Amniotic epithelial cell (primary cell): ENCODE data around the gene ZDHHC14.
"Not testable (repeated sequence)": the region's sequence is repeated elsewhere in the genome, so short reads cannot be mapped to it uniquely, and the experiment has no call there.

Experiments used
- DNase-seq: peaks from one replicate; pipeline ENCODE4 v3.0.0-alpha.2; 2010; ENCODE audit warnings: low read depth

The ZDHHC14 gene

DNA sequence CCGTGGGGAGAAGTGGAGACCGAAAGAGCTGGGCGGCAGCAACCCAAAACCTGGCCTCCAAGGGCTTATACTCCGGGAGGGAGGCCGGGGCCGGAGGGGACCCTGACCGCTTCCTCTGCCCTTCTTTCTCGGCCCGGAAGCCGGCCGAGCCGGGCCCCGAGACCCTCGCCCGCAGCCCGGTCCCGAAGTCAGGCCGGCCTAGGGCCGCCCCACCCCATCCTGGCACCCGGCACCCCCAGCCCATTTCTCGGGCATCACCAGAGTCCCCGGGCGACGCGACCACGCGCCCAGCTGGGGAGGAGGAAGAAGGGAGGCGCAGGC lies 572 bp upstream of the ZDHHC14 start:
- DNase-seq, result no peak

DNA sequence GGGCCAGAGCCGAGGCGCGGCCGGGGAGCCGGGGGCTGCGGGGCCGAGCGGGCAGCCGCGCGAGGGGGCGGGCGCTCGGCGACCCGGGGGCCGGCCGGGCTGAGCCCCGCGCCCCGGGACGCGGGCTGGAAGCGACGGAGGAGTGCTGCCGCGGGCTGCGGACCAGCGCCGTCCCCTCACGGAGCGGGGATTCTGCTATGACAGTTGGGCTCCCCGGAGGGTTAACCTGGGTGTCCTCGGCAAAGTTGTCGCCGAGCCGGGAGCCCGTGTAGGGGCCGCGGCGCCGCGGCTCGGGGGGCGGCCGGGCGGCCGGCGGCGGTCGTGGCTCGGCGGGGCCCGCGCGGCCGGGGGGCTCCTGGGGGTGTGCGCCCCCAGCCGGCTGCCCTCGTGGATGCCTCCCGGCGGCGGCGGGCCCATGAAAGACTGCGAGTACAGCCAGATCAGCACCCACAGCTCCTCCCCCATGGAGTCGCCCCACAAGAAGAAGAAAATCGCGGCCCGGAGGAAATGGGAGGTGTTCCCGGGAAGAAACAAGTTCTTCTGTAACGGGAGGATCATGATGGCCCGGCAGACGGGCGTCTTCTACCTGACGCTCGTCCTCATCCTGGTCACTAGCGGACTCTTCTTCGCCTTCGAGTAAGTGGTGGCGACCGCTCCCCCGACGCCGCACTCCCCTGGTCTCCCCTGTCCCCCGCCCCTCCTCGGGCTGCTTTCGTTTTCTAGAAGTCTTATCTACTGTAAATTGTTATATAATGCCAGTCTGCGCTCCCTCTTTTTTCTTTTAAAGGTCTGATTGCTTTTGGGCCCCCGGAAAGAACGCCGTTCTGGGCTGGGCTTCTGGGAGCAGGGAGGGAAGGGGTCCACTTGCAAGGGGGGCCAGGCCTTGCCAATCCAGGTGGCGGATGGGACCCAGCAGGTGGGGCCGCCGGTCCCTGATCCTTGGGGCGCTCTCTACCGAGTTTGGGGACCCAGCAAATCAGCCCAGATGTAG lies 936 bp downstream of the ZDHHC14 start:
- DNase-seq, result peak; percentile 26

DNA sequence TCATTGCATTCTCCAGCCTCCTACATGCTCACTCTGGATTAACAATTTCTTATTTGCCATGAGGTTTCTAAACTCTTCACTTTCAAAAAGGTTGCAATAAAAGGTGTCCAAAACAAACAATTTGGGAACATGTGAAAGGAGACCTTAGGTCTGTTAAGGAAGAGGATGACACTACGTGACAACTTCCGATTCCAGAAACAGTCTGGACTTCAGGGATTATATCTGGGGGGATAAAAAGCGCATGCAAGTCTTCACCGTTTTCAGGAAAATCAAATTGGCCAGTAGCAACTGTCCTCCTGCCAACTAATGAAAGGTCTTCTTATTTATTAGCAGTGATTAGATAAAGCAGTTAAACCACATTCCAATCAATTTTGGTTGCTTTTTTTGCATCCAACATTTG lies 1.8 kb downstream of the ZDHHC14 start:
- no peak for DNase-seq

DNA sequence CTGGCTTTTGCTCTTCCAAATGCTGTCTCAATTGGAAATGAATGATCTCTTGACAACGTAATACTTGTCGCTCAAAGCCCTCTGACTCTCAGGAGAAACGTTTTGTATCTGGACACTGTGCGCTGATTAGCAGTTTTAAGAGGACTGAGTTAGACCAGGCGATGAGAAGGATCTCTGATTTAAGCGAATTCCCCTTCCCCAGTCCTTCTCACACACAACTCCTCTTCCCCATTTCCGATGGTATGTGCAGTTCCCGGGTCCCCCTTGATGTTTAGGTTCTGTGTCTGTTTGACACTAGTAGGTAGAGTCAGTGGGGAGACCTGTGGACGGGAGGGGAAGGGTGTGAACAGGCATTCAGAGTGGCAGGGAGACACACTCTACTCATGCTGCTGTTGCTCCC lies 2.5 kb downstream of the ZDHHC14 start:
- DNase-seq, result no peak

DNA sequence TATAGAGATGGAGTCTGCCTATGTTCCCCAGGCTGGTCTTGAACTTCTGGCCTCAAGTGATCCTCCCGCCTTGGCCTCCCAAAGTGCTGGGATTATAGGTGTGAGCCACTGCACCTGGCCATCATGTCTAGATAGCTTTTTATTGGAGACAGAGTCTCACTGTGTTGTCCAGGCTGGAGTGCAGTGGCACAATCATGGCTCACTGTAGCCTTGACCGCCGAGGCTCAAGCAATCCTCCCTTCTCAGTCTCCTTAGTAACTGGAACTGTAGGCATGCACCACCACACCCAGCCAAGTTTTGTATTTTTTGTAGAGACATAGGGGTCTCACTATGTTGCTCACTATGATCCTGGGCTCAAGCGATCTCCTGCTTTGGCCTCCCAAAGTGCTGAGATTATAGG lies 4.0 kb downstream of the ZDHHC14 start:
- DNase-seq, result not testable (repeated sequence)

DNA sequence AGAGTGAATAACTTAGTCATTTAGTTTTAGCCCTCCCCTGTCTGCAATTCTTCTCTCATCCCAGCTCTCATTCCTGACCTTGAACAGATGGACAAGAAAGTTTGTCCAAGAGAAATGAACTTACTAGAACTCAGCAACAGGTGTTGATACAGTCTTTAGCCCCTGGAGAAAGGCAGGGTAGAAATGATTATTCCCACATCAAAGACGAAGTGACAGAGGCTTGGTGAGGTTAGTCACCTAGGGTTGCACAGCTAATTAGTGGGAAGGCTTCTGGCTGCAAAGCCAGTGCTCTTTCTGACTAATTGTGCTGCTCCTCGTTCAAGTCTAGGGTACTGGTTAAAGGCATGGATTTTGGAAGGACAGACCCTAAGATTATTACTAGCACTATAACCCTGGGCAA lies 4.5 kb downstream of the ZDHHC14 start:
- no peak for DNase-seq

DNA sequence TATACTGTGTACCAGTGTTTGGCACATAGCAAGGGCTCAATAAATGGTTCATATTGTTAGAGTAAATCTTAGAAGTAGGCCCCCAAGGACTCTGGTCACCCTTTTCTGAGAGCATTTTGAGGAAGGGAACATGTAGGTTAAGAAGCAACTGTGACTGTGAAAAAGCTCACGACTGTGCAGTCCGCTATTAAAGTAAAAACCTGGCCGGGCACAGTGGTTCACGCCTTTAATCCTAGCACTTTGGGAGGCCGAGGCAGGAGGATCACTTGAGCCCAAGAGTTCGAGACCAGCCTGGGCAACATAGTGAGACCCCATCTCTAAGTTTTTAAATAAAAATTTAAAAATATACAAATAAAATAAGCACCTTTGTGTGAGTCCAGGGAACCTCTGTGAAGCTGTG lies 5.0 kb downstream of the ZDHHC14 start:
- no peak for DNase-seq

DNA sequence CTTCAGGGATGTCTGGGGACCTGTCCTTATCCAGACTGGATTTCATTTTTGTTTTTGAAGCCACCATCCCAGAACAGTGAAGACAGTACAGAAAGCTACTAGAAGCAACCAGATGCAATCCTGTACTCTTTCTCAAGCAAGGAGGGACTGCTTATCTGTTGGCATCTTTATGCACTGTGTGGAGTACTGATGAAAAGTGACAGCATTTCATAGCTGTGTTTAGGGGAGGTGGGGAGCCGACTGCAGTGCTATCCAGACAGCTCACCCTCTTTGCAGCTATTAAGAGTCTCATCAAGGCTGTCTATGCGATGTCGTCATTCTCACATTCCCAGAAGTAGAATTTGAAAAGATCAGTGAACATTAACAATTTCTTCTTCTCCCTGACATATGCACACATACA lies 5.5 kb downstream of the ZDHHC14 start:
- no peak for DNase-seq

DNA sequence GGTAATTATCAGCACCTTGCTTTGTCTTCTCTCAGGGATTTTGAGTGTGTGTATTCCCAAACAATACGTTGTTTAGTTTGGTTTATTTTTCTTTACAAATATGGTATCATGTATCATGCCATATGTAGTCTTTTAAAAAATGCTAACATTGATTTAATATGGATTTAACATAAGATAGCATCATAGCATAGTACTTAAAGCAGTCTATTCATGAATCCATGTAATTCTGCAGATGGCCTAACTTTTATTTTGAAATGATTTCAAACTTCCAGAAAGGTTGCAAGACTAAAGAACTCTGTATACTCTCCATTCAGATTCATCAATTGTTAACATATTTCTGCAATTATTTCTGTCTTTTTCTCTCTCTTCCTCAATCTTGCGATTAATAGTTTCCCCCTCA lies 7.9 kb downstream of the ZDHHC14 start:
- no peak for DNase-seq

DNA sequence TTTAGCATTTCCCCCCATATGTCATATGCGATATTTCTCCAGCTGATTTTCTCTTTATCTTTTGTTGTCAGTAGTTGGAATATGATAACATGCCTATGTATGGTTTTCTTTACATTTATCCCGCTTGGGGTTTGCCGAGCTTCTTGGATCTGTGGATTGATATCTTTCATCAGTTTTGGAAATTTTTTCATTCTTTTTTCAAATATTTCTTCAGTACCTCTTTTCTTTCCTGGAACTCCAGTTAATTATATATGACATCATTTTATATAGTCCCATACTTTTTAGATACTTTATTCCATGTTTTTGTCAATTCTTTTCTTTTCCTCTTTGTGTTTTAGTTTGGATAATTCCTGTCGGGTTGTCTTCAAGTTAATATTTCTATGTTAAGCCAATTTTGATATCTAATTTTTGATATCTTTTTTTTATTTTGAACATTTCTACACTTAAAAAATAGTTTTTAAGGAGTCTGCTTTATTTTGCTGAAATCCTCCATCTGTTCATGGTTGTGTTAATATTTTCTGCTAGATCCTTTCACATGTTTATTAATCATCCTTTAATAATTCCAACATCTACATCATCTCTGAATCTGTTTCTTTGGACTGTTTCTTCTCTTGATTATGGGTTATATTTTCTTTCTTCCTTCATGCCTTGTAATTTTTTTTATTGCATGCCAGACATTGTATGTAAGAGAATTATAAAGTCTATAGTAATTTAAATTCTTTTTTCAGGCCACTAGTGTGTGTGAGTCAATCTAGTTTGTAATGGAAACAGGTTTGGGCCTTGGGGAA lies 9.5 kb downstream of the ZDHHC14 start:
- no peak for DNase-seq

DNA sequence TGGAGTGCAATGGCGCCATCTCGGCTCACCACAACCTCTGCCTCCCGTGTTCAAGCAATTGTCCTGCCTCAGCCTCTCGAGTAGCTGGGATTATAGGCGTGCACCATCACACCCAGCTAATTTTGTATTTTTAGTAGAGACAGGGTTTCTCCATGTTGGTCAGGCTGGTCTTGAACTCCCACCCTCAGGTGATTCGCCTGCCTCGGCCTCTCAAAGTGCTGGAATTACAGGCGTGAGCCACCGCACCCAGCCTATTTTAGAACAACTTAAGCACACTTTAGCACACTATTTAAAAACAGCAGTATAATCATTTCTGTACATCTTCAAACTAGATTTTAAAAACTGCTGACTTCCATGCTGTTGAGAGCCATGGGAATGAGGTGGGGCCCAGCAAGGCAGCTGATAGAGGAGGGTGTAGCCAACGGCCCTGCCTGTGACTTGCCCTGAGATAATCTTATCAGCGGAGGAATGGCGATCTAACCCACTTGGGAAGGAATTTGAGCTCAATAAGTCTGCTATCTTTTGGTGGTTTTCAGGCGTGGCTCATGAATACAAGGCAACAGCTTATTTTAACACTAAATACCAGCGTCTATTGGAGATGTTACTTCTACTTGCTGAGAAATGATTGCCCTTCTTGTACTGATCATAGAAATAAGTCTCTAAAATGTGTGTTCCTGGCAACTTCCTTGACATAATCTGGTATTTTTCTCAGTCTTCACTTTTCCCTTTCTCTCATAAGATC lies 12.1 kb downstream of the ZDHHC14 start:
- DNase-seq, result peak; percentile 74

DNA sequence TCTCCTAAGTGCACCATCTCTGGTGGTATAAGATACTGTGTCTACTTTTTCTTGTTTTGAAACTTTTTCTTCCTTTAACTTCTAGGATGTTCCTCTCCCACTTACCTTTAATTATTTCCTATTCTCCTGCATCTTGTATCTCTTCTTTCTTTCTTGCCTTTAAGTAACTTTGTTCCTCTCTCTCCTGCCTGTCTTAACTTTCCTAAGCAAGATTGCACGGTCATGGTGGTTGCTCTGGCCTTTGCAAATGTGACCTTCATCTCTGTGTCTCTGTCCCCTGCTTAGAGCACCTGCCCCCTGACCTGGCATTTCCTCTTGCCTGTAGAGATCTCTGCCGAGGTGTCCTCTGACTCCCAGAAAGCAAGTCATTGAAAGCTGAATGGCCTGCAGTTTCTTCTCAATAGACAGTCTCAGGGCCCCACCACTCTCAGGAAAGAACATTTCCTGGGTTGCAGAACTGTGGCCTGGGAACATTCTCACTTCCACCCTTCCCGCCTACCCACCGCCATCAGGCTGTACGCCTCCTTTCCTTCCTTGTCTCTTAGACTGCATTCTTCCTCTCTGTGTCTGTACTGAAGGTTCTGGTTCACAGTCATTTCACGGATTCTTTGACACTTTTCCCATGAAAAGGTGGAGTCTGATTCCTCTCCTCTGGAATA lies 12.8 kb downstream of the ZDHHC14 start:
- DNase-seq, result no peak

DNA sequence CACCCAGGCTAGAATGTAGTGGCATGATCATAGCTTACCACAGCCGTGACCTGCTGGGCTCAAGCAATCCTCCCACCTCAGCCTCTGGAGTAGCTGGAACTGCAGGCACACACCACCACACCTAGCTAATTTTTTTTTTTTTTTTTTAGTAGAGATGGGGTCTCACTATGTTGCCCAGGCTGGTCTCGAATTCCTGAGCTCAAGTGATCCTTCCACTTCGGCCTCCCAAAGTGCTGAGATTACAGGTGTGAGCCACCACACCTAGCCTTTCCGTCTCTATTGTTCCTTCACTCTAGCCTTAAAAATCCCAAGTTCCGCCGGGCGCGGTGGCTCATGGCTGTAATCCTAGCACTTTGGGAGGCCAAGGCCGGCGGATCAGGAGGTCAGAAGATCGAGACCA lies 14.2 kb downstream of the ZDHHC14 start:
- DNase-seq, result not testable (repeated sequence)

DNA sequence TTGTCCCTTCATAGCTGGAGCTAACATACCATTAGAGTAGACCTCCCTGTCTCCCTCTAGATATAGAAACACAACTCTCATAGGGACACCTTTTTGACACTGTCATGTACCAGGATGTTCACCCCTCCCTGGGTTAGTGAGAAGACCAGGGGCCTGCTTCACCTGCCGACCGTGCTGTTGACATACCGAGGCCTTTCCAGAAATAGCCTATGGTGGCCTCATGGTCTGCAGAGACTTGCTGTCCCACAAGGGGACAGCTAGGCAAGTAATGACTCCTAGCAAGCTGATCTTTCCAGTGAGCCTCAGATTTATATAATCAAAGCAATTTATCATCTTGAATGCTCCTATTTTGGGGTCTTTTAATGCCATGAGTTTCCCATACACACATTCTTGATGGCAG lies 15.0 kb downstream of the ZDHHC14 start:
- DNase-seq, result no peak

DNA sequence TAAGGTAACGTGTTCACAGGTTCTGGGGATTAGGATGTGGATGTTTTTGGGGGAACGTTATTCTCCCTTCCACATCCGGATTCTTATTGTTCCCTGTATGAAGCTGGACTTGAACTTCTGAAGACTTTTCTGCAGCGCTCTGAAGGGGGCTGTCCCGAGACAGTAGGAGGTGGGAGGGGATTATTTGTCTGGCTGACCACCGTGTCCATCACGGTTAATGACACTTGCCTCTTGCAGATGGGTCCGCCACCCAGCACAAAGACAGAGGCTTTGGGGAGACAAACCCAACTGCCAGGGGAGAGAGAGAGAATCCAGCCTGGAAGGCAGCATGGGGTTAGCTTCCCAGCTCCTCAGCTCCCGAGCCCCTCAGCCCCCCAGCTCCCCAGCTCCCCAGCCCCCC lies 16.7 kb downstream of the ZDHHC14 start:
- DNase-seq, result no peak

DNA sequence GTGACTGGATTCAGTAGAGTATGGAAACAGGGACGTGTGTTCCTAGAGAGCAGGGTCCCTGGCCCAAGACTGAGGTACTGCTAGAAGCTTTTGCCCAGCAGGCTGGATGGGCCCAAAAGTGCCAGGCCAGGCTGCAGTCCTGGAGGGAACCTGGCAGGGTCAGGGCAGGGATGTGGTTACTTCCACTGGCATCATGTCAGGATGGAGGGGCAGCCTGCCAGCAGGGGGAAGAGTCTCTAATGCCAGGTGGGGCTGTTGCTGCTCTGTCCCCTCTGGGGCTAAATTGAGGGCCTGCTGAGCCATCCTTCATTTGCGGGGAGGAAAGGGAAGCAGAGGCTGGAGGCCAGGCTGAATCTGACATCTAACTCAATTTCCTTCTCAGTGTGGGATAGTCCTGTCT lies 17.2 kb downstream of the ZDHHC14 start:
- no peak for DNase-seq

DNA sequence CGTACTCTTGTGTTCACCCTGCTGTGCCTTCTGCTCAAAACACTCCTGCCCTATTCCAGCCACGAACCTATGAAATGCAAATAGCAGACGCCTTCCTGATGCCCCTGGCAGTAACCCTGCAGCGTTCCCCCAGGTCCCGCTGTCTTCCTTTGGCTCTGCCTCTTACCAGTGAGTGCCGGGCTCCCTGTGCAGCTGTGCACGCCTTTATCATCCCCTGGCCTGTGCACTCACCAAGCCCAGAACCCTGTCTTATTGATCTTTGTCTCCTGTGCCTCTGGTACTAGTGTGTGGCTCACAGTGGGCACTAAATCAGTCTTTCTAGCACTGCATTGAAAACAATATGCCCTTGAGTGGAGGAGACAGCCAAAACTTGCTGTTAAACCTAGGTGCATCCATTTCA lies 19.7 kb downstream of the ZDHHC14 start:
- DNase-seq, result no peak

DNA sequence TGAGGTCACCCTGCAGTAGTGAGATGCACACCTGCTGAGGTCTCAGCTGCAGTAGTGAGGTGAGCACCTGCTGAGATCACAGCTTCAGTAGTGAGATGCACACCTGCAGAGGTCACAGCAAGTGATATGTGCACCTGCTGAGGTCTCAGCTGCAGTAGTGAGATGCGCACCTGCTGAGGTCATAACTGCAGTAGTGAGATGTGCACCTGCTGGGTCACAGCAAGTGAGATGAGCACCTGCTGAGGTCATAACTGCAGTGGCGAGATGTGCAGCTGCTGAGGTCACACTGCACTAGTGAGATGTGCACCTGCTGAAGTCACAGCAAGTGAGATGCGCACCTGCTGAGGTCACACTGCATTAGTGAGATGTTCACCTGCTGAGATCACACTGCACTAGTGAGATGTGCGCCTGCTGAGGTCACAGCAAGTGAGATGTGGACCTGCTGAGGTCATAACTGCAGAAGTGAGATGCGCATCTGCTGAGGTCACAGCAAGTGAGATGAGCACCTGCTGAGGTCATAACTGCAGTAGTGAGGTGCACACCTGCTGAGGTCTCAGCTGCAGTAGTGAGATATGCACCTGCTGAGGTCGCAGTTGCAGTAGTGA lies 20.8 kb downstream of the ZDHHC14 start:
- DNase-seq, result no peak

DNA sequence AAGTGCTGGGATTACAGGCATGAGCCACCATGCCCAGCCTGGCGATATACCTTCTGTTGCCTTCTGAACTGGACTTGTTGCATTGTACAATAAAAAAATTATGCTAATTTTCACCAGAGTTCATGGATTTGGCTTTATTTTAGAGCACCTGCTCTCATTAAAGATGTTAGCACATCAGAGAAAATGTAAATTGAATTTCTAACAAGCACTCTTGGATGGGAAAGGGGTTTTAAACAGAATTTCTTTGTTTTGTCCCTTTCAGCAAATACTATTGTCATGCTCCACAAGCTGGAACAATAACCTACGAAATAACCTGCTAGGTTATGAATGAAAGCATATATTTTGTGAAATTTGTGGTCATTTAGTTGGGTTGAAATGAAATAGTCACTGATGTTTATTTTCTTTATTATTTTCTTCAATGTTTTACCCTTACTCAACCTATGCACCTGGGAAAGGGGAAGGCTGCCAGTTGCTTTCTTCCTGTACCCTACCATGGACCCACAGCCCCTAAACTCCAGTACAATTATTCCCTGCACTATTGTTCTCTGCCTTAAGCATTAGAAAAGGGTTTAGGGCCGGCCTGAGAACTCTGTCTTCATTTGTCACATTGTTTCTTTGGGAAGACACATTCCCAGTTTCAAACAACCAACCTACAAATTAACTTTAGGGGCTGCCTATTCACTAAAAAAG lies 22.2 kb downstream of the ZDHHC14 start:
- no peak for DNase-seq

DNA sequence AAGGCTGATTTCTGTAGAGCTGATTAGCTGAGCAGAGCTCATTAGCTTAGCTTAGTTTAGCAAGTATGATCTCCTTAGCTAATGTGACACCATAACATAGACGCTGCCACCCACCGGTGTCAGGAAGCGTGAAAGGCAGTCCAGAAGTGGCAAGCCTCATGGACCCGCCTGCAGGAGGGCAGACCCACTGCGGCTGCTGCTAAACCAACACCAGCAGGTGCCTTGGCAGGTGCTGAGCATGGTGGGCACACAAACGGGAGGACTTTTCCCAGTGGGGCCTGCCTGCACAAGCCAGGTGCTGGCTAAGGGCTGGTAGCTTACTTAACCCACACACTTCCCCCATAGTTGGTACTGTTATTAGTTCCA lies 22.7 kb downstream of the ZDHHC14 start:
- DNase-seq, result no peak

DNA sequence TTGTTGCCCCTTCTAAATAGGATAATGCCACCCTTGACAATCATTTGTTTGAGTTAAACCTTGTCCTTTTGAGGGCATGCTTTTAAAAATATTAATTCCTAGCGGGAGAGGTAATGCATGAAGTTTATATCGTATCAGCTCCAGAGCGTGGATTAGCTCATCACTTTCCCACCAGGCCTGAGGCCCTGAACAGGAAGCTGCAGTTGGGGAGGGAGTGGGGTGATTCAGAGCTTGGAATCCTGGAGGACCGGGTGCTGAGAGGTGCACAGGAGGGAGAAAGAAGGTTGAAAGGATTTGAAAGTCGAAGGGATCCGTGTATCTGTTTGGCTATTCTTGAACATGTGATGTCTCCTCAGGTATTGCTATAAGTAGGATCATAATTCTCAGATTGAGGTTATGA lies 25.0 kb downstream of the ZDHHC14 start:
- DNase-seq, result peak; percentile 75
